Endothelial cell of umbilical vein (primary cell): ENCODE data around the gene COL15A1. TPM values are rescaled to one million over a fixed set of nuclear protein-coding genes. Genes with fewer than 3 reads are reported as not detected.

Experiments used
- BruUV-seq: library from RNA; stranded (reverse); fragments of 400-500 nt; replicated peaks from 2 replicates; lab custom pipeline; 2021; lab: Mats Ljungman, UMichigan
- CTCF ChIA-PET: fragments of 300-600, 350-600 bp; sonication (Branson Sonifier 250); formaldehyde crosslinking; loops from one replicate; lab custom pipeline; 2021; ENCODE audit warnings: antibody characterized with exemption, inconsistent platforms; lab: Charles Lee
- POLR2A ChIA-PET: fragments of 300-600, 350-600 bp; sonication (Branson Sonifier 250); formaldehyde crosslinking; loops from one replicate; lab custom pipeline; 2021; ENCODE audit warnings: antibody characterized with exemption, inconsistent platforms; lab: Charles Lee
- DNase-seq: peaks from one replicate; pipeline ENCODE4 v3.0.0-alpha.2; 2011; ENCODE audit warnings: low read depth, low spot score
- FAIRE-seq: peaks from 2 replicates; lab custom pipeline; 2011; peaks lifted over from hg19 to GRCh38; lab: Jason Lieb, UNC
- H2AFZ ChIP-seq: 2 replicates; pipeline ENCODE4 v1.6.0; 2012; ENCODE audit warnings: low read depth, low read length, control low read depth, inconsistent platforms
- H3K27ac ChIP-seq: 2 replicates; pipeline ENCODE4 v1.5.1; 2011; ENCODE audit warnings: low read depth, mild to moderate bottlenecking, control low read depth, low read length, moderate library complexity; ENCODE audit not compliant: insufficient read depth
- H3K27me3 ChIP-seq, 2 experiments: 2 replicates each; pipeline versions ENCODE4 v1.6.0 to v1.6.1; 2011; ENCODE audit warnings: low read length in 2 of 2, mixed read lengths in 1 of 2; ENCODE audit not compliant: control insufficient read depth in 2 of 2, insufficient read depth in 2 of 2
- H3K36me3 ChIP-seq, 2 experiments: 2 replicates in 1 of 2; 3 replicates in 1 of 2; pipeline ENCODE4 v1.5.1; 2011; ENCODE audit warnings: low read length in 2 of 2, mild to moderate bottlenecking in 1 of 2, moderate library complexity in 1 of 2; ENCODE audit not compliant: control insufficient read depth in 2 of 2, insufficient read depth in 2 of 2; ENCODE audit errors: extremely low read depth in 1 of 2
- H3K4me1 ChIP-seq: 3 replicates; pipeline ENCODE4 v1.5.1; 2011; ENCODE audit warnings: mild to moderate bottlenecking, low read length; ENCODE audit not compliant: control insufficient read depth, insufficient read depth; ENCODE audit errors: extremely low read depth
- H3K4me2 ChIP-seq: 2 replicates; pipeline ENCODE4 v1.6.1; 2011; ENCODE audit warnings: low read length, control low read depth, mixed read lengths; ENCODE audit not compliant: insufficient read depth
- H3K4me3 ChIP-seq, 3 experiments: fragments of 200-600 bp in 1 of 3; sonication (generic), shearing (Covaris generic) in 1 of 3; replicated peaks in 1 of 3; 2 replicates each; pipeline ENCODE4 v1.5.1; 2011 to 2016; ENCODE audit warnings: control low read depth in 3 of 3, low read length in 3 of 3, mild to moderate bottlenecking in 2 of 3, inconsistent platforms in 1 of 3, low read depth in 1 of 3, moderate library complexity in 1 of 3; ENCODE audit not compliant: insufficient read depth in 1 of 3
- H3K79me2 ChIP-seq: 2 replicates; pipeline ENCODE4 v1.6.0; 2012; ENCODE audit warnings: low read length, inconsistent platforms; ENCODE audit not compliant: control insufficient read depth, insufficient read depth
- H3K9ac ChIP-seq: replicated peaks from 2 replicates; pipeline ENCODE3; 2011; ENCODE audit warnings: low read length, control low read depth; ENCODE audit not compliant: insufficient read depth; ENCODE audit errors: extremely low read depth
- H3K9me1 ChIP-seq: replicated peaks from 3 replicates; pipeline ENCODE4 v1.6.0; 2011; ENCODE audit warnings: mild to moderate bottlenecking, low read length; ENCODE audit not compliant: control insufficient read depth, insufficient read depth; ENCODE audit errors: extremely low read depth
- H3K9me3 ChIP-seq: replicated peaks from 2 replicates; pipeline ENCODE4 v1.5.1; 2012; ENCODE audit warnings: low read length, inconsistent platforms; ENCODE audit not compliant: control insufficient read depth, insufficient read depth
- H4K20me1 ChIP-seq: replicated peaks from 2 replicates; pipeline ENCODE3; 2011; ENCODE audit warnings: mild to moderate bottlenecking, low read length; ENCODE audit not compliant: control insufficient read depth, insufficient read depth; ENCODE audit errors: extremely low read depth
- FOS ChIP-seq: IDR thresholded peaks from 2 replicates; pipeline ENCODE4 v1.6.1; 2011; ENCODE audit warnings: mild to moderate bottlenecking, low read length, moderate library complexity, borderline replicate concordance; ENCODE audit not compliant: insufficient read depth
- GATA2 ChIP-seq: IDR thresholded peaks from 2 replicates; pipeline ENCODE4 v1.7.0; 2011; ENCODE audit warnings: low read depth, mild to moderate bottlenecking, moderate library complexity, mixed read lengths, low read length; ENCODE audit not compliant: insufficient read length, insufficient read depth
- JUN ChIP-seq: IDR thresholded peaks from 2 replicates; pipeline ENCODE4 v1.6.1; 2011; ENCODE audit warnings: borderline replicate concordance, low read depth; ENCODE audit not compliant: insufficient read length, insufficient read depth
- MYC ChIP-seq: IDR thresholded peaks from one replicate; pipeline ENCODE4 v1.6.1; 2011; ENCODE audit warnings: mild to moderate bottlenecking, low read depth, low read length
- POLR2AphosphoS5 ChIP-seq: IDR thresholded peaks from 2 replicates; pipeline ENCODE4 v1.6.1; 2012; ENCODE audit warnings: low read depth, mild to moderate bottlenecking, control low read depth, low read length, moderate library complexity; ENCODE audit not compliant: insufficient read depth
- dilution Hi-C: fragments of 300-500 bp; cut with MboI; formaldehyde crosslinking; loops from one replicate; pipeline ENCODE4 v1.15.0; 2019; ENCODE audit warnings: low sequenced_read_pairs; ENCODE audit not compliant: extremely low pct_ligation_motif_present
- intact Hi-C: fragments of 100-400 bp; cut with micrococcal nuclease; formaldehyde crosslinking; loops from one replicate; pipeline ENCODE4 v1.10.0; 2022
- polyA plus RNA-seq, 4 experiments: library from polyadenylated mRNA; depleted of rRNA in 3 of 4; stranded (reverse) in 3 of 4; unstranded in 1 of 4; fragments of >200 nt; gene quantifications; 2 replicates each; pipeline versions ENCODE4 v1.2.1 to v1.2.3, GENCODE V29; 2011 to 2012; ENCODE audit warnings: missing spikeins in 1 of 4
- total RNA-seq: library from RNA; stranded (reverse); gene quantifications from 2 replicates; pipeline ENCODE4 v1.2.3, GENCODE V29; 2021
- TF ChIP-seq, protein P1 (sequence below): IDR thresholded peaks from 2 replicates; pipeline ENCODE4 v1.6.1; 2011; ENCODE audit not compliant: insufficient read depth, insufficient read length

COL15A1 gene
- total and polyA plus RNA-seq, 2 donors (not counting 3 experiments of a cell fraction or from before 2014, with no cell fraction given), result not detected

DNA sequence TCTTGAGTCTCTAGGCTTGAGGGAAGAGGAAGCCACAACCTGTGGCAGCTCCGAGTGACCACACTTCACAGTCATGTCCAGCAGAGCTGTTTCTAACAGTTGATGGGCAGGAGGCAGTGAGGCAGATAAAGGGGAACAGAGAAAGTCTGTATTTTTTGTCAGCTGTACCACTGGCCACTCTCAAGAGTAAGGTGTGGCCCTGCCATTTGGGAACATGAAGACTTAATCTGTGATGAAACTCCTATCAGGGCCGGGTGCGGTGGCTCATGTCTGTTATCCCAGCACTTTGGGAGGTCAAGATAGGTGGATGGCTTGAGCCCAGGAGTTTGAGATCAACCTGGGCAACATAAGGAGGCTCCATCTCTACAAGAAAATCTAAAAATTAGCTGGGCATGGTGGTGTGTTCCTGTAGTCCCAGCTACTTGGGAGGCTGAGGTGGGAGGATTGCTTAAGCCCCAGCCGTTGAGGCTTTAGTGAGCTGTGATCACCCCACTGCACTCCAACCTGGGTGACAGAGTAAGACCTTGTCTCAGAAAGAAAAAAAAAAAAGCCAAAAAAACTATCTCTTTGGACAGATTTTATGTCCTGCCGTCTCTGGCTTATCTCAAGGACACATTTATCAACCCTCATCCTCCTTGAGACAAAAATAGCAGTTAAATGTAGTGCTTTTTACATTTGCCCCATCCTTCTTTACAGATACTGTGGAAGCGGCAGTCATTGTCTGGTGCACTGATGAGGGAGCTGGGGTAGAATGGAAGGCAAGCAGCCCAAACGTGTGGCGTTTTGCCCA lies 11.9 kb upstream of the COL15A1 start:
- CTCF ChIA-PET, result no interaction called here
- H3K27me3 ChIP-seq, result no peaks in the 10 kb centered on the region
- POLR2A ChIA-PET, result no interaction called here

DNA sequence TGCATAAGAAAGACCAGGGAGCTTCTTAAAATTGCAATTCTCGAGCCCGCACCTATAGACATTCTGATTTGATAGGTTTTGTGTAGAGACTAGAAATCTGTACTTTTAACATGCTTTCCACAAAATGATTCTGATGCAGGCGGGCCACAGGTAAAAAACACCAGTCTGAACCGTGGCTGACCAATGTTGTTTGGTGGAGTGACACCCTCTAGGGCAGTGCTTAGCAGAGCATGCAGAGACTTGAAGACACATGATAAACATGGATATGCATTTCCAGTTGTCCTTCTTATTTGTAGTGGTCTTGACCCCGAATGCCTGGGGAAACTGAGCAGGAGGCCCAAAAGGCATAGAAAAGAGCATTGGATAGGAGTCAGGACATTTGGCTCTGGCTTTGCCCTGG lies 10.5 kb upstream of the COL15A1 start:
- POLR2A ChIA-PET, result no interaction called here
- TF ChIP-seq GATA2 (no peak), JUN (no peak)
- Histone ChIP-seq H4K20me1 (no peaks in the 10 kb centered on the region), H3K9me3 (no peaks in the 10 kb centered on the region), H3K27me3 (no peaks in the 10 kb centered on the region), H3K4me1 (no peaks in the 10 kb centered on the region), H3K4me3 (no peak overlapping the region), H3K4me2 (no peak overlapping the region), H3K36me3 (no peaks in the 10 kb centered on the region), H3K27ac (no peak overlapping the region), H3K79me2 (no peaks in the 10 kb centered on the region), H2AFZ (no peak overlapping the region), H3K9me1 (no peaks in the 10 kb centered on the region), H3K9ac (no peak overlapping the region)
- intact Hi-C loops, result no loop called here
- no peak for FAIRE-seq
- BruUV-seq, result no TSS peak
- CTCF ChIA-PET, result no interaction called here
- dilution Hi-C loops, result no loop called here
- no peak for DNase-seq

More for the DNA sequence above, 11.9 kb upstream of the COL15A1 start:
- Histone ChIP-seq H3K27ac (no peak overlapping the region), H3K4me2 (no peak overlapping the region), H3K4me3 (no peak overlapping the region), H3K79me2 (no peaks in the 10 kb centered on the region), H3K9me3 (no peaks in the 10 kb centered on the region), H4K20me1 (no peaks in the 10 kb centered on the region), H2AFZ (no peak overlapping the region), H3K4me1 (no peaks in the 10 kb centered on the region), H3K9ac (no peak overlapping the region), H3K9me1 (no peaks in the 10 kb centered on the region), H3K36me3 (no peaks in the 10 kb centered on the region)
- dilution Hi-C loops (no loop called here), intact Hi-C loops (no loop called here)
- no TSS peak for BruUV-seq
- FAIRE-seq (no peak), DNase-seq (no peak)
- TF ChIP-seq MYC (no peak), FOS (no peak), POLR2AphosphoS5 (no peak)
- TF ChIP-seq, protein P1, sequence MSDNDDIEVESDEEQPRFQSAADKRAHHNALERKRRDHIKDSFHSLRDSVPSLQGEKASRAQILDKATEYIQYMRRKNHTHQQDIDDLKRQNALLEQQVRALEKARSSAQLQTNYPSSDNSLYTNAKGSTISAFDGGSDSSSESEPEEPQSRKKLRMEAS, result no peak
